22Rv1 (cell line): ENCODE results near the gene TTC7B.

ENCODE experiments used
- CTCF ChIP-seq: fragments of 450-650 bp; IDR thresholded peaks from 2 replicates; pipeline ENCODE4 v1.5.1; 2017; ENCODE audit warnings: mild to moderate bottlenecking
- ZFX ChIP-seq: fragments of 450-650 bp; IDR thresholded peaks from 2 replicates; pipeline ENCODE4 v1.6.1; 2017; ENCODE audit warnings: antibody characterized with exemption, borderline replicate concordance

GRCh38 chr14:90818715-90819114 is 2.5 kb upstream of the TTC7B start:
- TF ChIP-seq CTCF (no peak), ZFX (no peak)
